Transverse colon (tissue), 4 donors: ENCODE data around the gene POLE.

Experiments
- EP300 ChIP-seq: sonication (generic); formaldehyde crosslinking; IDR thresholded peaks from one replicate; pipeline ENCODE4 v1.6.1; 2017; ENCODE audit warnings: antibody characterized with exemption, low read depth
- POLR2A ChIP-seq: fragments of 450-650 bp; IDR thresholded peaks from one replicate; pipeline ENCODE4 v1.6.1; 2016; ENCODE audit warnings: antibody characterized with exemption, mild to moderate bottlenecking, moderate library complexity
- POLR2AphosphoS5 ChIP-seq, 3 donors: sonication (generic); formaldehyde crosslinking; IDR thresholded peaks; one replicate each; pipeline ENCODE4 v1.6.1; 2016; ENCODE audit warnings: antibody characterized with exemption in 3 of 3
- TF ChIP-seq, protein P1 (sequence below), 5 experiments: fragments of 200-600 bp in 3 of 5; fragments of 450-650 bp in 2 of 5; sonication (generic) in 3 of 5; IDR thresholded peaks; 1 replicate in 2 of 5; 2 replicates in 3 of 5; pipeline ENCODE4 v1.5.1; 2016 to 2017; ENCODE audit warnings: antibody characterized with exemption in 5 of 5, inconsistent platforms in 3 of 5, mild to moderate bottlenecking in 2 of 5, moderate library complexity in 1 of 5

GRCh38 chr12:132668191-132669088, 18.7 kb downstream of the POLE start:
- TF ChIP-seq, protein P1, sequence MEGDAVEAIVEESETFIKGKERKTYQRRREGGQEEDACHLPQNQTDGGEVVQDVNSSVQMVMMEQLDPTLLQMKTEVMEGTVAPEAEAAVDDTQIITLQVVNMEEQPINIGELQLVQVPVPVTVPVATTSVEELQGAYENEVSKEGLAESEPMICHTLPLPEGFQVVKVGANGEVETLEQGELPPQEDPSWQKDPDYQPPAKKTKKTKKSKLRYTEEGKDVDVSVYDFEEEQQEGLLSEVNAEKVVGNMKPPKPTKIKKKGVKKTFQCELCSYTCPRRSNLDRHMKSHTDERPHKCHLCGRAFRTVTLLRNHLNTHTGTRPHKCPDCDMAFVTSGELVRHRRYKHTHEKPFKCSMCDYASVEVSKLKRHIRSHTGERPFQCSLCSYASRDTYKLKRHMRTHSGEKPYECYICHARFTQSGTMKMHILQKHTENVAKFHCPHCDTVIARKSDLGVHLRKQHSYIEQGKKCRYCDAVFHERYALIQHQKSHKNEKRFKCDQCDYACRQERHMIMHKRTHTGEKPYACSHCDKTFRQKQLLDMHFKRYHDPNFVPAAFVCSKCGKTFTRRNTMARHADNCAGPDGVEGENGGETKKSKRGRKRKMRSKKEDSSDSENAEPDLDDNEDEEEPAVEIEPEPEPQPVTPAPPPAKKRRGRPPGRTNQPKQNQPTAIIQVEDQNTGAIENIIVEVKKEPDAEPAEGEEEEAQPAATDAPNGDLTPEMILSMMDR (IDR thresholded peaks at IDR 0.05), result no peak
- TF ChIP-seq POLR2AphosphoS5 (IDR thresholded peaks at IDR 0.05) (no peak), EP300 (no peak), POLR2A (no peak)
